Activated CD4-positive, alpha-beta T cell treated with anti-CD3 and anti-CD28 coated beads, Interleukin-2, Interleukin-4, amounts not matched to agents 100 ng/mL and 50 ng/mL, durations not matched to agents 16 hours and 8 hours (primary cell): ENCODE results near the gene CCDC61.

ENCODE experiments used
- DNase-seq: peaks from one replicate; pipeline ENCODE4 v3.0.0-alpha.2; 2020; ENCODE audit warnings: low spot score

The CCDC61 gene

DNA sequence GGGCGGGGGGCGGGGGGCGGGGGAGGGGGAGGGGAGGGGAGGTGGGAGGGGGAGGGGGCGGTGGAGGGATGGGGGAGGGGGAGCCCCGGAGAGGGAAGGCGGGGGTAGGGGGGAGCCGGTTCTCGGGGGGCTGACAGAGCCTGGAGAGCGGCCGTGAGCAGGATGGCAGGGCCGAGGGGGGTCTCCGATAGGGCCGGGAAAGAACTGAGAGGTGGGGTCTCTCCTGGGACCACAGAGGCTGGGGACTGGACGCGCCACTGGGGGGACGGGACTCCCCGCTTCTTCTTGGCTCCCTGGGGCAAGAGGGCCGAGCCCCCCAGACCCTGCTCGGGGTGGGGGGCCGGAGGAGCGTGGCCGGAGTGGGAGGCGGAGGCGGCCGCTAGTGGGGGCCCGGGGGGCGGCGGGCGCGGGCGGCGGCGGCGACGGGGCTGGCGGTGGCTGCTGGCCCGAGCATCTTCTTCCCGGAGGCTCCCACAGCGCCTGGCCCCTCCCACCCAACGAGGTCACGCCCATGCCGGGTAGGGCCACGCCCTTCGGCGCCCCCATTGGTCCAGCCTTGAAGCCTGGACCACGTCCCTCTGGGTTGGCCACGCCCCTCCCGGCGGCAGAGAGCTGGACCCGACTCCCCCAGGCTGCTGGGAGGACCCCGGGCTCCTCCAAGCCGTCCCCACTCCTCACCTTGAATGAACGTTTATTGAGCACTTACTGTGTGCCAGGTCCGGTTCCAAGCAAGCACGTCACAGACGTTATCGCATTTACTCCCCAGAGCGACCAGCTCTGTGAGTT is 21.5 kb upstream of the CCDC61 start, which contains the start of gene NOVA2:
Gene NOVA2, minus strand, starts transcription at position 313 of the 786 bp plus-strand sequence. CDS start 514 bp downstream, outside the sequence.
- peak; percentile 46 for DNase-seq

DNA sequence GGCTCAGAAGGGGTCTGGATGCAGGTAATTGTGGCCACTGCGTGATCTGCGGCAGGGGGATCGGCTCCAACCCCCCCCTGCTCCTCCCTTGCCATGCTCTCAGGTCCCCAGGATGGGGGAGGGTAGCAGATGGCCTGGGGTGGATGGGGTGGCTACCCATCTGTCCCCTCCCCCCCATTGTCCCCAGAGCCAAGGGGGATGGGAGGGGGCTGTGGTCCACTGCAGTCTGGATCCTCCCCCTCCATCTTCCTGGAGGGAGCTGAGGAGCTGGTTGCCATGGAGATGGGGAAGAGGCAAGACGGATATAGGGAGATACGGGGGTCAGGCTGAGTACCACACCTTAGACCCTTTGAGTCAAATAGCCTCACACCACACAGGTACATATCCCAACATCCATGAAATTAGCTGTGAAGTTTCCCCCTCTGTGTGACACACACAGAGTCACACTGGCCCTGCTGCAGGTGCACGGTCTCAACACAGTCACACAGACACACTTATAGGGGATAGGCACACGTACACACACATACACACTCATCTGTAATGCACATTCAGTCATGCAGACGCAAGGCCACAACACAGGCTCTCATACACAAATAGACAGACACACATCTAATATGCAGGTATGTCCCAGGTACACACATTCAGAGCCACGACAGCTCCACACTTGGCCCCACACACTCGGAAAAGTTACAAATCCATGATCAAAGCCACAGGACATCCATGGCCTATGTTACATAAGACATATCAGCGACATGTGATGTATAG is 19.8 kb upstream of the CCDC61 start:
- no peak for DNase-seq

DNA sequence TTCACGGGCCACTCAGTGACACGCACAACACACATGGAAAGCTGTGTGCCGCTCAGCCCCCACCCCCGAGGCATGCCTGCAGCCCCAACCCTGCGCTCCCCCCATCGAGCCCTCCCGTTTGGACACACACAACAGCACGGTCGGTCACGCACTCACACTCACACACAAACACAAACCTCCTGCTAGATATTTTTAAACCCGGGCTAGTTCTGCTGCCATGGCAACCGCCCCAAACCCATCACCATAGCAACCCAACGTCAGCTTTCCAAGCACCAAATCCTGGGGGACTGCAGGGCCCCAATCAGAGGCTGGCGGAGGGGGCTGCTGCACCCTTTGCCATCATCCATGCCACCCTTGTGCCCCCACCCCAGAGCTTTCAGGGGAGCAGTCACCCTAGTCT is 19.1 kb upstream of the CCDC61 start:
- DNase-seq = no peak

DNA sequence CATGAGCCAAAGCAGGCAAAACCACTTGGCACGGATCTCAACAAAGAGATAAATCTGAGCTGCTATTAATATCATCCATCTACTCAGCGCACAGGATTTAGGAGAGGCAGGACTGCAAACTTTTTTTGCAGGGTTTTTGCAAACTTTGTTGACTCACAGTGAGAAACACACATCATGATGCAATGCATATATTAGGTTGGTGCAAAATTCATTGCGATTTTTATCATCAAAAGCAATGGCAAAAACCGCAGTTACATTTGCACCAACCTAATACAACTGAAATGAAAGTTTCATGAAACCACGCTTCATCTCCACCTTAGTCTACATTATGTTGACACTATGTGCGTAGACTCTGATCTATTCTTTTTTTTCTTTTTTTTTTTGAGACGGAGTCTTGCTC is 17.1 kb upstream of the CCDC61 start:
- no peak for DNase-seq

DNA sequence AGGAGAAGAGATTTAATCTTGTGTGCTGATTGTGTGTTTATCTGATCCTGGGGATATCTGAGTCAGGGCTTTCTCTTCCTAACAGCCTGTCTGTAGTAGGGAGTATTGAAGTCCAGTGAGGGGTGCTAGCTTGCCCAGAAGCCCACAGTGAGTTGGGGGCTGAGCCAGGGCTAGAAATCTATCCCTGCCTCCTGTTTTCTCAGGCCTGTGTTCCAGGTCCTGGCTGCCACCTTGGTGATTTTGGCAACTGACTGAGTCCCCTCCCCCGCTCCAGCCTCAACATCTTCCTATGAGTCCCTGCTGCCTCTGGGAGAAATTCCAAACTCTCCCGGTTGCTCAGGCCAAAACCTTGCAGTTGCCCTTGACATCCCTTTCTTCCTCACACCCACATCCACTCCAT is 13.9 kb upstream of the CCDC61 start:
- DNase-seq = no peak

DNA sequence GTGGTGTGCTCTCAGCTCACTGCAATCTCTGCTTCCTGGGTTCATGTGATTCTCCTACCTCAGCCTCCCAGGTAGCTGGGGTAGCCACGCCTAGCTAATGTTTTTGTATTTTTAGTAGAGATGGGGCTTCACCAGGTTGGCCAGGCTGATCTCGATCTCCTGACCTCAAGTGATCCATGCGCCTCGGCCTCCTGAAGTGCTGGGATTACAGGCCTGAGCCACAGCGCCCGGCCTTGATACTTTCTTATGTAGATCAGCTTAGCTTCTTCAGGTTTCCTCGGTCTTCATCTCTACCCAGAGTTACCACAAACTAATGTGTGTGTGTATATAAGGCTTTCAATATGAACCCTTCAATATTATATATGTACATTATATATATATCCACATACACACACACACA is 9.9 kb upstream of the CCDC61 start:
- DNase-seq = no peak

DNA sequence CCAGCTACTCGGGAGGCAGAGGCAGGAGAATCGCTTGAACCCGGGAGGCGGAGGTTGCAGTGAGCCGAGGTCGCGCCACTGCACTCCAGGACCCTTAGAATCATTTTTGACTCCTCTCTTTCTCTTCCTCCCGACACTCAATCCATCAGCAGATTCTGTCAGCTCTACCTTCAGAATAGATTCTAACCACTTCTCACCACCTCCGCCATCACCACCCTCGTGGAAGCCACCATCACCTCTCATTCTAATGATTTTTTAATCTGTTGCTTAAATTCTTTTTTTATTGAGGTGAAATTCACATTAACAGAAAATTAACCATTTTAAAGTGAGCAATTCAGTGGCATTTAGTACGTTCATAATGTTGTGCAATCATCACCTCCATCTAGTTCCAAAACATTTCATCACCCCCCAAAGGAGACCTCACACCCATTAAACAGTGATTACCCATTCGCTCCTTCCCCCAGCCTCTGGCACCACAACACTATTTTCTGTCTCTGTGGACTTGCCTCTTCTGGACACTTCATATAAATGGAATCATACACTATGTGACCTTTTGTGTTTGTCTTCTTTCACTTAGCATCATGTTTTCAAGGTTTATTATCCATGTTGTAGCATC is 5.0 kb upstream of the CCDC61 start:
- DNase-seq = no peak

DNA sequence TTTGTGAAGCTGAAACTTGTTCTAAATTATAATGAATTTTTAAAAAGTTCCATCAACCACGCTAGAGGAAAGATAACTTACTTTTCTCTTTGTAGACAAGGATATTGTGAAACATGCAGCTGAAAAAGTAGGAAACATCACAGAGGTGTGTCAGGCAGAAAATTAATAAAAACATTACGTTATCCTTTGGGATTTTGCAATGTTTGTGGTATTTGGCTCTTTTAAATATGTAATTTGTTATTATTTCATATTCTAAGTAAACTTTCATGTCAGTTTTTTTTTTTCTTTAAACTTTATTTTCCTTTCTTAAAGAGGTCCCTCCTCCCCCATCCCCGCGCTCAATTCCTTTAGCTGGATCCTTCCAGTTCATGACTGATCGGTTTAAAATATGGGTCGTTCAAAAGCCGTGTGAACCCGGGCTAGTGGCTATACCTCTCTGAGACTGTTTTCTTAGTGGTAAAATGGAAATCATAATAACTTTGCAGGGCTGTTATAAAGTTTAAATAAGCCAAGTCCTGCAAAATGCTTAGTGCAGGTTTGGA is 740 bp upstream of the CCDC61 start:
- no peak for DNase-seq

DNA sequence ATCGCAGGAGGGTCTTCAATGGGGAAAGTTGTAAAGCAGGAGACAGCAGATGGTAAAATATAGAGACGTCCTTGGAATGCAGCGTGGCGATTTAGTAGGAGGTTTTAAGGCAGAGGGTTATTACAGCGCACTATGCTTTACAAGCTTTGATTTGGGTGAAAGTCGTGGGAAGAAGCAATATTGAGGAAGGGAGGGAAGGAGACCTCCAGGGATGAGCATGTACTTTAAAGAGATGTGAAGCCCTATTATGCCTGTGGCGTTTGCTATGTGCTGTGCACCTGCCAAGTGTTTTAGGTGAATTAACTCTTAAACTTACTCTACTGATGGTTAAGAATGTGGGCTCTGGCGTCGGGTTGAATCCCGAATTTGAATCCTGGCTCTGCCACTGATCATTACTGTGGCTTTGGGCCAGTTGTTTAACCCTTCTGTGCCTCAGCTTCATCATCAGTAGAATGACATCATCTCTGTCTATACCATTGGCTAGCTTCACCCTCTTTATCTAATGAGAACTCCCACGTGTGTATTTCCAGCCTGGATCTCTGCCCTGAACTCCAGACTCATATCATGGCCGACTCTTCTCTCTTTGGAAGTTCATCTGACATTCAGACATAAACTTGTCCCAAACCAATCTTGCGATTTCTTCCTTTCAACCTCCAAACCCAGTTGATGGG is 583 bp downstream of the CCDC61 start:
- DNase-seq = no peak

DNA sequence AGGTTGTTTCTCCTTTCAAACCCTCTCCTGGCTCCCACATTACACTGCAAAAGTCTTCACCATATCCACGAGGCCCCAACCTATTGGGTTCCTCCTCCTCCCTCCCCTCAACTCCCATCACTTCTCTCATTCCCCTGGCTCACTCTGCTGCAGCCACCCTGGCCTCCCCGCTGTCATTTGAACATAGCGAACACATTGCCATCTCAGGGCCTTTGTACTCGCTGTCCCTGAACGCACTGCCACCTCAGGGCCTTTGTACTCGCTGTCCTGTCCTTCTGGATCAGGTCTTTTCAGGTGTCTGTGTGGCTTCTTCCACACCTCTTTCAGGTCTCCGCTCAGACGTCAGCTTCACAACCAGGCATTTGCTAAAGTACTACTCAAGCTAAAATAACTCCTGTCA is 1.7 kb downstream of the CCDC61 start:
- DNase-seq = no peak

DNA sequence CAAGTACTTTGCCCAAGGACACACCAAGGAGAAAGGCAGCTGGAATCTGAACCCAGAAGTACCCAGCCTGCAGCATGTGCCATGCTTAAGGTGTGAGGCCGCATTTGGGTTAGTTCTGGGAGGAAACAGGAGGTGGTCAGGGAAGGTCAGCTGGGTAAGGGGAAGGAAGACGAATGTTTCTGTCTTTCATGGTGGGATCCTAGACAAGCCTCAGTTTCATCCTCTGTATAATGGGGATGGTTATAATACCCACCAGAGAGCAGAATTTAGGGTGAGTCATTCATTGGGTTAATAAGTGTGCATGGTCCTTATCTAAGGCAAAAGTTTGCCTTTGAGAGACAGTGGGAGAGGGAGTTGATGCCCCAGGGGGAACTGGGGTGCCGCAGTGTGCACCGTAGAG is 3.6 kb downstream of the CCDC61 start:
- DNase-seq = no peak

DNA sequence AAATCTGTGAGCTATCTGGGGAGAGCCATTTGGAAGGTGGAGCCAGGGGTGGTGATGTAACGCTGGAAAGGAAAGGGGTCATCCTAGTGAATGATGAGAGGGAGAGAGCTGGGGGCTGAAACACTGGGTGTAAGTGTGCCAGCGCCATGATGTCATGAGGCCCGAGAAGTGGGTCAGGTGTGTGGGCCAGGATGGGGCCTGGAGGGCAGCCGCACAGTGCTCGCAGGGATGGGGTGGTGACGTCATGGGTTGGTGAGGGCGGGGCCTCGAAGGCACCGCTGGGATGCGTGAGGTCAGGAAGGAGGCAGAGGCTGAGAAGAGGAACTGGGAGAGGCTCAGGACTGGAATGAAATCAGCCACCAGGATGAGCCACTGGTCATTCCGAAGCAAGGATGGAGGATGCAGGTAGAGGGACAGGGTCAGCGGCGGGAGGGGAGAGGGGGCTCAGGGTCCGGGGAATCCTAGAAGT is 4.4 kb downstream of the CCDC61 start:
- no peak for DNase-seq

DNA sequence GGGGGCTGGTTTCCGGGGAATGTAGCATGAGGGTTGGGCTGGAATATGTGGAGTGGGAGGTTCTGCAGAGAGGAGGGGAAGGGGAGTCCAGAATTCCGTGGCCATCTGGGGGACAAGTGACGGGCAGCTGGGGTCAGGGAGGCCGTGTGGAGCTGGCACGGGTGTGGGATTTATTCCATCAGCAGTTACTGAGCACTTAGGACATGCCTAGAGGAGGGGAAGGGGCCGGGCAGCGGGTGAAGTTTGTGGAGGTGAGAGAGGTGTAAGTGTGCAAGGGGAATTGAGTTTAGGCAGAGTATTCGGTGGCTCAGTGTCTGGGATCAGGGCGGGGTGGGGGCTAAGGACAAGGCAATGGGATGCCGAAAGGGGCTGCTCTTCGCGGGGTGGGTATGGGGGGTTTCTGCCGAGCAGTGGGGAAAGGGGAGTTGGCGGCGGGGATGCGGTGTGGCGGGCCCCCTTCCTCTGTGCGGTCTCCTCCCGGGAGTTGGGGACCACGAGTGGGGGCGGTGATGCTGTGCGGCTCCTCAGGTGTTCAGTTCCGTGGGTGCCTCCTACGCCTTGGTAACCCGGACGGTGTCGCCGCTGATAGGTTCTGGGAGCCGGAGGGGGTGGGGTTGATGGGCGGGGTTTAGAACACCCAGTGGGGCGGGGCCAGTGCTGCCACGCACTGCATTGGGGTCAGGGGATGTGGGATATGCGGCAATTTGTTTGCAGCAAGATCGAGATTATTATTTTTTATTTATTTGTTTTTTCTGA is 5.4 kb downstream of the CCDC61 start:
- peak; percentile 67 for DNase-seq

DNA sequence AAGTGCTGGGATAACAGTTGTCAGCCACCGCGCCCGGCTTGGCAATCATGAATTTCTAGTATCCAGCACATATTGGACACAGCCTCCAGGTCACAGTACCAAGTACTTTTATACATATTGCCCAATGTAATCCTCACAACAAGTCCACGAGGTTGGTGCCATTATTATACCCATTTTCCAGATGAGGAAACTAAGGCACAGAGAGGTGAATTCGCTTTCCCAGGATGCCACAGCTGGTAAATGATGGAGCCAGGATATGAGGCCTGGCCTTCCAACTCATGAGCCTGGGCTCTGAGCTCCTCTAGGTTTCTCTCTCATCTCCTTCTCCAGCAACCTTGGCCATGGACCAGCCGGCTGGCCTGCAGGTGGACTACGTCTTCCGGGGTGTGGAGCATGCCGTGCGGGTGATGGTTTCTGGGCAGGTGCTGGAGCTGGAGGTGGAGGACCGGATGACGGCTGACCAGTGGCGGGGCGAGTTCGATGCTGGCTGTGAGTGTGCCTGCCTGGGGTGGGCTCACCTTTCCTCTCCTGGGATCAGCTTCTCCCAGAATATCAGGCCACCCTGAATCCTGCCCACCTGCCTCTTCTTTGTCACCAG is 7.5 kb downstream of the CCDC61 start:
- DNase-seq = no peak

DNA sequence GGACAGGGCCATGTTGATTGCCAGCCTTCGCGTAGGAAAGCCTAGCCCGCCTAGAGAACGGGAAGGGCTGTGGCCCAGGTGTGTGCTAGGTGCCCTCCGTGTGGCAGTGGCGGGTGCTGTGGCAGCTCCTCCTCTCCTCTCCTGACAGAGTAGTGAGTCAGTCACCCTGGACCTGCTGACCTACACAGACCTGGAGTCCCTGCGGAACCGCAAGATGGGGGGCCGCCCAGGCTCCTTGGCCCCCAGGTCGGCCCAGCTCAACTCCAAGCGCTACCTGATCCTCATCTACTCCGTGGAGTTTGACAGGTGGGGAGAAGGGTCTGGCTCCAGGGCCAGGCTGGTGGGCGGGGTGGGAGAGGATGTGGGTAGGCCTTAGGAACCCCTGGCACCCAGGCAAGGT is 11.1 kb downstream of the CCDC61 start:
- no peak for DNase-seq

DNA sequence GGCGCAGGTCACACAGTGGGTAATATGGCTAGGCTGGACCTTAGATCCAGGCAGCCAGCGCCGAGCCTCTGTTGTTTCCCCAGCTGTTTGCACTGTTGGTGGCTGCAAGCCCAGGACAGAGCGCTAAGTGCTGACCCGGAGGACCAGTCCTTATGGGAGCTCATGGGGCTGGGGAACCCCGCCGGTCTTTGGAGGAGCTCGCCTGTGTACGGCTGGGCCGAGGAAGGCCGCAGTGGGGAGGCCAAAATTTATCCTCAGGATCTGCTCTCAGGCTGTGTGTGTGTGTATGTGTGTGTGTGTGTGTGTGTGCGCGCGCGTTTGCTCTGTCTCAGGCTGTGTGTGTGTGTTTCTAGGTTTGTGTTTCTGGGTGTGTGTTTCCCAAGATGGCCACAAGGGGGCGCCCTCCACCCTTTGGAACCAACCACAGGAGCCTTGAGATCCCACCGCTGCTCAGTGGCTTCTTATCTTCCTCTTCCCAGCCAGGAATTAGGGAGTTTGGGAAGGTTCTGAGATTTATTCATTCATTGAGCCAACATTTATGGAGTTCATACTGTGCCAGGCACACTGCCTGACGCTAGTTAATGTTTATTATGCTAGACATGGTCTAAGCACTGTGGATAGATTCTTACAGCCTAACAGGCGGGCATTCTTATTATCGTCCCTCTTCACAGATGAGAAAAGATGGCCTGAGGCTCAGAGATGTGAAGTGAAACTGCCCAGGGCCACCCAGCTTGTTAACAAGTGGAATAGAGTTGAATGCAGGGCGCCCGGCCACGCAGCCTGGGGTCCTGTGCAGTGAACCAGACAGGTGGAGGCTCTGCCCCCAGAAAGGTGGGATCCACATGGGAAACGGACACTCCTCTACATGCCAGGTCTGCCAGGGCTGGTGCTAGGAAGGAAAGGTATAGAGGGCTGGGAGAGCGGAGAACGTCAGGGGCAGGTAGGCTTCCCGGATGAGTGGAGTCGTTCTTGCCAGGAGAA is 14.6 kb downstream of the CCDC61 start:
- peak; percentile 58 for DNase-seq

DNA sequence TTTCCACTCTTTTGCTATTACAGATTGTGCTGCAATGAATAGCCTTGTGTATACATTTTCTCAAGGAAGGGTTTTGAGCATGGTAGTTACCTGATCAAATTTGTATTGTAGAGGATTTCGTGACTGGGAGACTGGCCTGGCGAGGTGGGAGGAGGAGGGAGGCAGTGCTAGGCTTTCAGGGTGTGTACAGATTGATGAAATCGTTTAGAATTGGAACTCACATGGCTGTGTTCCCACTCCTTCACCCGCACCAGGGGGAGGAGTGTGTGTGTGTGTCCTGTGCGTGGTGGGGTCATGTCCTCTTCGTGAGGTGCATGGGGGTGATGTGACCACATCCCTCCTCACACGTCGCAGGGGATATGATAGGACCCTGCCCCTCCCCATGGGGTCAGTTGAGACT is 19.3 kb downstream of the CCDC61 start:
- no peak for DNase-seq

DNA sequence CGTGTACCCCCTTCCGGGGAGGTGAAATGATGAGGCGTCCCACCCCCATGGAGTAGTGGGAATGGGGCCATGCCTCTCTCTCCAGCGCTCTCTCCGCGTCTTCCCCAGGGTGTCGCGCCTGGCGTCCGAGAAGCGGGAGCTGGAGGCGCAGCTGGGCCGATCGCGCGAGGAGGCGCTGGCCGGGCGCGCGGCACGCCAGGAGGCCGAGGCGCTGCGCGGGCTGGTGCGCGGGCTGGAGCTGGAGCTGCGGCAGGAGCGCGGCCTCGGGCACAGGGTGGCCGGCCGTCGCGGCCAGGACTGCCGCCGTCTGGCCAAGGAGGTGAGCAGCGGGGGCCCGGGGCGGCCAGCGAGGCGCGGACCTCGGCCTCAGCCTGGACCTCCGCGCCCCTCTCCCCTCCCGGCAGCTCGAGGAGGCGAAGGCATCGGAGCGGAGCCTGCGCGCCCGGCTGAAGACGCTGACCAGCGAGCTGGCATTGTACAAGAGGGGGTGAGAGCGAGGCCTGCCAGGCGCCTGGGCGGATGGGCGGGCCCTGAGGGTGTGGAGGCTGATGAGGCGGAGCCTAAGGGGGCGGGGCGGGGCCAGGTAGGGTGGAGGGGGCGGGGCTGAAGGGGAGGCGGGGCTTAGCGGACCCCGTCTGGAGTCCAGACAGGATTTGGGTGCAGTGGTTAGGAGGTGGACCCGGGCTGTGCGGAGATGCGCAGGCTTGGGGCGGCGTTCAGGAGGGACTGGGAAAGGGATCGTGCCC is 19.8 kb downstream of the CCDC61 start:
- peak; percentile 41 for DNase-seq
